Mucosa of descending colon (tissue), 3 donors: Measurements from ENCODE around the gene LARGE2. TPM values are rescaled to one million over a fixed set of nuclear protein-coding genes. Genes with fewer than 3 reads are reported as not detected.

Source experiments
- ATAC-seq: fragments of 200-7000 bp; cut with Tn5 transposase; one replicate; pipeline ENCODE4 v1.9.1; 2020; ENCODE audit warnings: mild to moderate bottlenecking, moderate library complexity
- DNase-seq, 3 donors: peaks; one replicate each; pipeline ENCODE4 v3.0.0-alpha.2; 2020
- H3K36me3 ChIP-seq: fragments of 200-600 bp; one replicate; pipeline ENCODE4 v1.8.0; 2021; ENCODE audit warnings: low read depth, mild to moderate bottlenecking
- H3K4me1 ChIP-seq: fragments of 200-600 bp; one replicate; pipeline ENCODE4 v1.8.0; 2021; ENCODE audit warnings: low read depth, mild to moderate bottlenecking
- H3K4me3 ChIP-seq: fragments of 200-600 bp; one replicate; pipeline ENCODE4 v1.8.0; 2021; ENCODE audit warnings: mild to moderate bottlenecking
- H3K9me3 ChIP-seq: fragments of 200-600 bp; one replicate; pipeline ENCODE4 v1.8.0; 2021; ENCODE audit warnings: mild to moderate bottlenecking
- CTCF ChIP-seq: fragments of 200-600 bp; IDR thresholded peaks from one replicate; pipeline ENCODE4 v1.8.0; 2022; ENCODE audit warnings: antibody characterized with exemption, mild to moderate bottlenecking
- intact Hi-C, 2 donors: fragments of 100-400 bp; cut with DNase I in 1 of 2; cut with micrococcal nuclease in 1 of 2; formaldehyde crosslinking; loops; one replicate each; pipeline versions ENCODE4 v1.11.0 to v1.11.1; 2022; cut with DNase I, micrococcal nuclease
- total RNA-seq, 3 donors: library from RNA; stranded (reverse); fragmentation: NEBNext Ultra II Directional in 2 of 3; extraction: Animal tissue kit (Norgen Biotek cat#: 25700) in 2 of 3; gene quantifications; one replicate each; pipeline versions ENCODE4 v1.2.1 to v1.2.4, GENCODE V29; 2021 to 2023
- donor health status: DM: no; HTN: no; CAD: no; lungs with moderate emphysema.
- donor health status: DM: no; HTN: no; CAD: no.
- donor health status: DM: no; HTN: yes; CAD: no.

LARGE2 gene
- total RNA-seq, 3 donors from 2014 or later = 1.9 to 2.9 (median 2.3) TPM

GRCh38 chr11:45918962-45919675 lies 3.3 kb upstream of the LARGE2 start:
- intact Hi-C loops = no loop called here
- TF ChIP-seq CTCF = no peak
- DNase-seq = peak in 2 of 3 donors; percentile 26 to 40

GRCh38 chr11:45919806-45920530 lies 2.5 kb upstream of the LARGE2 start:
- no peak for TF ChIP-seq CTCF
- intact Hi-C loops = no loop called here
- ATAC-seq (no peak), DNase-seq (peak in 2 of 3 donors; percentile 25 to 46)
- Histone ChIP-seq H3K36me3 (no peaks in the 10 kb centered on the region), H3K4me3 (no peak overlapping the region), H3K4me1 (peaks cover 26% of the 10 kb centered on the region), H3K9me3 (no peaks in the 10 kb centered on the region)

More at GRCh38 chr11:45918962-45919675, 3.3 kb upstream of the LARGE2 start:
- Histone ChIP-seq H3K4me3 (no peak overlapping the region), H3K4me1 (peaks cover 26% of the 10 kb centered on the region), H3K9me3 (no peaks in the 10 kb centered on the region), H3K36me3 (no peaks in the 10 kb centered on the region)
- no peak for ATAC-seq

GRCh38 chr11:45920531-45921477 lies 1.7 kb upstream of the LARGE2 start:
- intact Hi-C loops = no loop called here
- no peaks in the 10 kb centered on the region for H3K9me3 ChIP-seq
- peaks cover 26% of the 10 kb centered on the region for H3K4me1 ChIP-seq
- no peak for TF ChIP-seq CTCF
- DNase-seq = peak in 2 of 3 donors; percentile 15 to 16
- no peak for ATAC-seq
- H3K36me3 ChIP-seq = no peaks in the 10 kb centered on the region
- no peak overlapping the region for H3K4me3 ChIP-seq

- Histone ChIP-seq H3K4me1 (peaks cover 21% of the 10 kb centered on the region), H3K4me3 (no peak overlapping the region), H3K9me3 (no peaks in the 10 kb centered on the region), H3K36me3 (no peaks in the 10 kb centered on the region)
- intact Hi-C loops = no loop called here
- TF ChIP-seq CTCF = no peak
- peak; percentile 39 to 82 (median 67) for DNase-seq
- peak; percentile 38 for ATAC-seq
Measured at GRCh38 chr11:45921561-45922424, 663 bp upstream of the LARGE2 start.
